NCI-H69 (cell line): ENCODE measurements around the gene CAV2.
"Not testable (repeated sequence)": the region's sequence is repeated elsewhere in the genome, so short reads cannot be mapped to it uniquely, and the experiment has no call there.

Experiments used
- DNase-seq: peaks from one replicate; lab custom pipeline; 2025; lab: John Stamatoyannopoulos, UW

The CAV2 gene

GRCh38 chr7:116499168-116500077 lies at the start of gene CAV2:
Gene CAV2 (plus strand): TSS chr7:116499738. CDS start chr7:116499782, 44 bp downstream.
- peak; percentile 72 for DNase-seq

- no peak for DNase-seq
Observed at GRCh38 chr7:116449950-116450349, 49.6 kb upstream of the CAV2 start.

- DNase-seq = no peak
Observed at GRCh38 chr7:116451957-116452729, 47.4 kb upstream of the CAV2 start.

- no peak for DNase-seq
Observed at GRCh38 chr7:116454377-116454776, 45.2 kb upstream of the CAV2 start.

GRCh38 chr7:116455009-116455408 lies 44.5 kb upstream of the CAV2 start:
- DNase-seq = no peak

DNA sequence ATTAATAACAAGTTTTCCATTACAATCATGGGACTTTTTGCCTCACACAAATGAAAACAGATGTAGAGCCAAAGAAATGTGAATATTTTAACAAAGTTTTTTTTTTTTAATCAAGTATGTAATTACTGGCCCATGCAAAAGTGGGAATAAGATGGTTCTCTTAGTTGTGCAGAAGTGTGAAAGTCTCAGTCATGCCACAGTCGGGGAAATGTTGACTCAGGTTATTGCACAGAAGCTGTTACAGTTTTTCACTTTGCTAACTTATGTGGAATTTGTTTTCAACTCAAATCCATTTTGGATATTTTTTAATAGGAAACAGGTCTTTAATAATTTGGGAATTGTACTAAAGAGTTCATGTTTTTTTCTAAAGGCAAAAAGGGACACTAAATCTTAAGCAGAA lies 44.0 kb upstream of the CAV2 start:
- no peak for DNase-seq

GRCh38 chr7:116461500-116461899 lies 38.0 kb upstream of the CAV2 start:
- DNase-seq = no peak

DNA sequence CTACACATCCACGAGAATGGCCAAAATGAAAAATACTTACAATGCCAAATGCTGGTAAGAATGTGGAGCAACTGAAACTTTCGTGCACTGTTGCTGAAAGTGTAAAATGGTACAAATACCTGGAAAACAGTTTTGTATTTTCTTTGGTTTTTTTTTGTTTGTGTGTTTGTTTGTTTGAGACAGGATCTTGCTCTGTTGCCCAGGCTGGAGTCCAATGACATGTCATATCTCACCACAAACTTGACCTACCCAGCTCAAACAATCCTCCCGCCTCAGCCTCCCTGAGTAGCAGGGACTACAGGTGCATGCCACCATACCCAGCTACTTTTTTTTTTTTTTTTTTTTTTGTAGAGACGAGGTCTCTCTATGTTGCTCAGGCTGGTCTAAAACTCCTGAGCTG lies 35.6 kb upstream of the CAV2 start:
- DNase-seq = no peak

DNA sequence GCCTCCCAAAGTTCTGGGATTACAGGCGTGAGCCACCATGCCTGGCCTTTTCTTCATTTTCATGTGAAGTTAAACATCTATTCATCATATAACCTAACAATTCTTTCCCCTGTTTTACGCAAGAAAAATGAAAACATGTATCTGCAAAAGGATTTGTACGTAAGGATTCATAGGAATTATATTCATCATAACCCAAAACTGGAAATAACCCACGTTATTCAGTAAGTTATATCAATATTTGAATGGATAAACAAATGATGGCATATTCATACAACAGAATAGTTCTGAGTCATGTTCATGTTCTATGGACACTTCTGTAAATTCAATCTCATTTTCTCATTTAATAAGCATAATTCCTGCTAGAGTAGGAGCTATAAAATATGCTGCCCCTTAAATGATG lies 35.2 kb upstream of the CAV2 start:
- DNase-seq = no peak

DNA sequence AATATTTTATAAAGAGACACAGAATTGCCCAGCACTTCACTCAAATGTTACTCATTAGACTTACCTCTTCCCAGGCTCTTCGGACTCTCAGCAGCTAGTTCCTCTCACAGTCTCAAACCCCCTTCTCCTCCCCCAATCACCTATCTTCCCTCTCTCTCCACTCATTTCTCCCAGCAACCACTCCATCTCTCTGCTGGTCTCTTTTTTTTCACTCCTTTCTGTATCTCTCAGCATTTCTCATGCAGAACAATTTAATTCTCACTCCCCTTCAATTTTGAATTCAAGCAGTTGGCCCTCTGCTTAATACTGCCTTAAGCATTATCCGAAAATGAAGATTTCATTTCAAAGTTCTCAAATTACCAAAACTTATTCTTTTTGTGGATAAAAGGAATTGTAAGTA lies 34.4 kb upstream of the CAV2 start:
- DNase-seq = no peak

- no peak for DNase-seq
Observed at GRCh38 chr7:116468534-116468933, 31.0 kb upstream of the CAV2 start.

GRCh38 chr7:116477625-116478024 lies 21.9 kb upstream of the CAV2 start:
- no peak for DNase-seq

- no peak for DNase-seq
Observed at GRCh38 chr7:116478834-116479233, 20.7 kb upstream of the CAV2 start.

- DNase-seq = no peak
Observed at GRCh38 chr7:116483271-116483942, 16.1 kb upstream of the CAV2 start.

DNA sequence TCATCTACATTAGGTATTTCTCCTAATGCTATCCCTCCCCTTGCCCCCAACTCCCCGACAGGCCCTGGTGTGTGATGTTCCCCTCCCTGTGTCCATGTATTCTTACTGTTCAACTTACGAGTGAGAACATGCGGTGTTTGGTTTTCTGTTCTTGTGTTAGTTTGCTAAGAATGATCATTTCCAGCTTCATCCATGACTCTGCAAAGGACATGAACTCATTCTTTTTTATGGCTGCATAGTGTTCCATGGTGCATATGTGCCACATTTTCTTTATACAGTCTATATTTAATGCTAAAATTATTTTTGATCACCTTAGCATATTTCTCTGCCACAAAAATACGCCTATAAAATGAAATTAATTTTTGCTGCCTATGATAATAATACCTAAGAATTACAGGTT lies 15.1 kb upstream of the CAV2 start:
- not testable (repeated sequence) for DNase-seq

- DNase-seq = no peak
Observed at GRCh38 chr7:116487907-116488521, 11.5 kb upstream of the CAV2 start.

DNA sequence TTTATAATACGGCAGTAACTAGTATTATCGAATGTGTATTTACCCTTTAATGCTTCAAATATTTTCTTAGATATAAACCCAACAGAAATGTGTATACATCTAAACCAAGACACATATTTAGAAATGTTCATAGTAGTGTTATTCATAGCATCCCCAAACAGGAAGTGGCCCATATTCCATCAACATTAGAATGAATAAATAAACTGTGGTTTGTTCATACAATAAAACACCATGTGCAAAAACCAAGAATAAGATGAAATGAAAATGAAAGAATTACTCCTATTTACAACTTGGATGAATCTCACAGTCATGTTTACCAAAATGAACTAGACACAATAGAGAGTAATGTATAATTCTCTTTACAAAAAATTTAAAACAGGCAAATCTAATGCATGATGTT lies 9.2 kb upstream of the CAV2 start:
- DNase-seq = no peak

- no peak for DNase-seq
Observed at GRCh38 chr7:116491887-116492653, 7.5 kb upstream of the CAV2 start.

DNA sequence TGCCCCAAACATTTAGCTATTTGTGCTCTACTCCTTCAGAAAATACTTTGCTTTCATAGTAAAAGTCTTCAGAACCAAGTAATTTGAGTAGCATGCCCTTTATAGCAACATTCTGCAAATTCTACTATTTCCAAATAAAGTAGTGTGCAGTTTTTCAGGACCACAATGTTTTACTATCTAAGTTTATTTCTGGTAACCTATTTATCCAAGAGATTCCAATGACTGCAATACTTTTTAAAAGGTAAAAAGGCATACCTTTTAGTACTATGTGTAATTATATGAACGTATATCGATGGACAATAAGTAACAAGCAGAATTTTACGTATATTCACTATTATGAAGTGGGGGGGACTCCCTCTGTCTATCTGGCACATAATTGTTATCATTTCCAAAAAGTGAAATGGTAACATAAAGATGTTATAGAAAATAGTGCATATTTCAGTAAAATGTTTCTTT lies 6.9 kb upstream of the CAV2 start:
- no peak for DNase-seq

DNA sequence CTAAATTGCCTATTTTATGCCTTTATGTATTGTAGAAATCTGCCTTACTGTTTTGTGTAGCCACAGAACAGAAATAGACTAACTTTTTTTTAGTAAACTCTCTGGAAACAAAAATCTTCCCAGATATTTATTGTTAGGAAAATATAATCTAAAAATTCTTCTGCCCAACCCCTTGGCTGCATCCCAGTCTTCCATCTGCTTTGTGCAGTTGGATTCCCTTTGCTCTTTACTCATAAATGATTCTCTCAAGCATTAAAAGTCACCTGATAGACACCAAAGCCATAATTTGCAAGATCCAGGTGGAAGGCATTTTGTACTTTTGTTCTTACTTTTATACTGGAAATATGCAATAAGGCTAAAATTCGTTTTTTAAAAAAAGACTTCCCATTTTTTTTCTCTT lies 6.1 kb upstream of the CAV2 start:
- DNase-seq = no peak

- DNase-seq = no peak
Observed at GRCh38 chr7:116494472-116494871, 5.1 kb upstream of the CAV2 start.
